ENCODE measurements around the gene MEGF11. TPM values are rescaled to one million over a fixed set of nuclear protein-coding genes. Genes with fewer than 3 reads are reported as not detected.
"Not testable (repeated sequence)": the region's sequence is repeated elsewhere in the genome, so short reads cannot be mapped to it uniquely, and the experiment has no call there.

The MEGF11 gene
- total RNA-seq, 1 donor from 2014 or later: not detected

DNA sequence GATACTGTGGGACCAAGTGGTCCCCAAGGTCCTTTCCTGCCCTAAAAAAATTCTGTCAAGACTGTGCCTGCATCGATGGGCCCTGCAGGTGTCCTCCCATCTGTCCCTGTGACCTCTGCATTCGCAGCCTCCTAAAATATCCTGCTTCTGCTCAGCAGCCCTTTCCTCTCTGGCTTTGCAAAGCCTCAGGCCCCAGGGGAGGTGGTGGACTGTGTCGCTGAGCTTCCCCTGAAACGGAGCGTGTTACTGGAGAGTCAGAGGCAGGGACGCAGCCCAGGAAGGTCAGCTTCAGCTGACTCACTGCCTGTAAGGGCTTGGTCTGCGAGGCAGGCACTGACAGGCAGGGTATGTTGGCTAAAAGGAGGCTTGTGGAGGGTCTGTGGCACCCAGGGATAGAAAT is 274.2 kb downstream of the MEGF11 start:
- H3K36me3 Mint-ChIP-seq (ENCODE audit: low read depth): peaks cover 2% of the 10 kb centered on the region
- H3K4me1 Mint-ChIP-seq (ENCODE audit: low read depth): peaks cover 14% of the 10 kb centered on the region
- H3K27me3 Mint-ChIP-seq (ENCODE audit: low read depth): peaks cover 43% of the 10 kb centered on the region
- TF ChIP-seq, protein P1, sequence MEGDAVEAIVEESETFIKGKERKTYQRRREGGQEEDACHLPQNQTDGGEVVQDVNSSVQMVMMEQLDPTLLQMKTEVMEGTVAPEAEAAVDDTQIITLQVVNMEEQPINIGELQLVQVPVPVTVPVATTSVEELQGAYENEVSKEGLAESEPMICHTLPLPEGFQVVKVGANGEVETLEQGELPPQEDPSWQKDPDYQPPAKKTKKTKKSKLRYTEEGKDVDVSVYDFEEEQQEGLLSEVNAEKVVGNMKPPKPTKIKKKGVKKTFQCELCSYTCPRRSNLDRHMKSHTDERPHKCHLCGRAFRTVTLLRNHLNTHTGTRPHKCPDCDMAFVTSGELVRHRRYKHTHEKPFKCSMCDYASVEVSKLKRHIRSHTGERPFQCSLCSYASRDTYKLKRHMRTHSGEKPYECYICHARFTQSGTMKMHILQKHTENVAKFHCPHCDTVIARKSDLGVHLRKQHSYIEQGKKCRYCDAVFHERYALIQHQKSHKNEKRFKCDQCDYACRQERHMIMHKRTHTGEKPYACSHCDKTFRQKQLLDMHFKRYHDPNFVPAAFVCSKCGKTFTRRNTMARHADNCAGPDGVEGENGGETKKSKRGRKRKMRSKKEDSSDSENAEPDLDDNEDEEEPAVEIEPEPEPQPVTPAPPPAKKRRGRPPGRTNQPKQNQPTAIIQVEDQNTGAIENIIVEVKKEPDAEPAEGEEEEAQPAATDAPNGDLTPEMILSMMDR (IDR thresholded peaks at IDR 0.05): no peak
- no peaks in the 10 kb centered on the region for H3K9me3 Mint-ChIP-seq (ENCODE audit: low read depth)
- H3K4me3 Mint-ChIP-seq (ENCODE audit: unreplicated experiment): no peak overlapping the region
- no peak for DNase-seq (ENCODE audit: low spot score)
- no peak overlapping the region for H3K27ac Mint-ChIP-seq (ENCODE audit: unreplicated experiment)

DNA sequence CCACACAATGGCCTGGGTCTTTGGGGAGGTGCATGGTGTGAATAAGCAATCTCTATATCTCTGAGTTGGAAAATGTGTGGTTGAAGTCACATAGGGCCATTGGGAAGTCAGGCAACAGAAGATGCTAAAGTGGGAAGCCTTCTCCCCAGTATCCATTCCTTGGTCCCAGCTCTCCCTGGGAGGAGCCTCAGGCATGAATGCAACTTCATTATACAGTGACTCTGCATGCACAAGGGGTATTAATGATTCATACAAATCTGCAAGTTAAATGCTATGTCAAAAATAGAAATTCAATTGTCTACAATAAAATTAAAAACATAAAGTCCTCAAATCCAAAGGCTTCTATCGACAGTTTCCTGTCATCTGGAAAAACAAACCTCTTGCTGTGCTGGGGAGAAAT is 275.4 kb downstream of the MEGF11 start:
- no peaks in the 10 kb centered on the region for H3K9me3 Mint-ChIP-seq (ENCODE audit: low read depth)
- TF ChIP-seq, protein P1 (IDR thresholded peaks at IDR 0.05): no peak
- peaks cover 2% of the 10 kb centered on the region for H3K36me3 Mint-ChIP-seq (ENCODE audit: low read depth)
- DNase-seq (ENCODE audit: low spot score): no peak
- H3K27ac Mint-ChIP-seq (ENCODE audit: unreplicated experiment): no peak overlapping the region
- H3K4me3 Mint-ChIP-seq (ENCODE audit: unreplicated experiment): no peak overlapping the region
- H3K27me3 Mint-ChIP-seq (ENCODE audit: low read depth): peaks cover 42% of the 10 kb centered on the region
- H3K4me1 Mint-ChIP-seq (ENCODE audit: low read depth): peaks cover 14% of the 10 kb centered on the region

GRCh38 chr15:65976196-65976595 is 277.4 kb downstream of the MEGF11 start:
- peaks cover 41% of the 10 kb centered on the region for H3K27me3 Mint-ChIP-seq (ENCODE audit: low read depth)
- H3K36me3 Mint-ChIP-seq (ENCODE audit: low read depth); H3K4me3 Mint-ChIP-seq (ENCODE audit: unreplicated experiment); H3K27ac Mint-ChIP-seq (ENCODE audit: unreplicated experiment); H3K9me3 Mint-ChIP-seq (ENCODE audit: low read depth); DNase-seq (ENCODE audit: low spot score); H3K4me1 Mint-ChIP-seq (ENCODE audit: low read depth): not testable (repeated sequence)

DNA sequence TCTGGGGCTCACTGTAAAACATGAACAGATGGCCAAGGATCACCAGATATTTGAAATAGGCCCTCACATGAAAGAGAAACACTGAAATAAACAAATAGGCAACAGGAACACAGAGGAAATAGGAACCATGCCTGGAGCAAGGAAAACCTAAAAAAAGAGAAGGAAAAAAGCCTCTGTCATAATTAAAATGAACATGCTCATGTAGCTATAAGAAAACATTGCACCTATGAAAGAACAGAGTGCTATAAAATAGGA is 281.9 kb downstream of the MEGF11 start:
- no peak for DNase-seq (ENCODE audit: low spot score)
- peaks cover 66% of the 10 kb centered on the region for H3K27me3 Mint-ChIP-seq (ENCODE audit: low read depth)
- TF ChIP-seq, protein P1 (IDR thresholded peaks at IDR 0.05): no peak
- peaks cover 3% of the 10 kb centered on the region for H3K36me3 Mint-ChIP-seq (ENCODE audit: low read depth)
- H3K9me3 Mint-ChIP-seq (ENCODE audit: low read depth): peaks cover 7% of the 10 kb centered on the region
- peaks cover 2% of the 10 kb centered on the region for H3K4me1 Mint-ChIP-seq (ENCODE audit: low read depth)
- no peak overlapping the region for H3K4me3 Mint-ChIP-seq (ENCODE audit: unreplicated experiment)
- no peak overlapping the region for H3K27ac Mint-ChIP-seq (ENCODE audit: unreplicated experiment)

- TF ChIP-seq, protein P1 (IDR thresholded peaks at IDR 0.05): no peak
- Mint-ChIP-seq H3K4me1 (ENCODE audit: low read depth) (peaks cover 2% of the 10 kb centered on the region), H3K9me3 (ENCODE audit: low read depth) (peaks cover 7% of the 10 kb centered on the region), H3K27me3 (ENCODE audit: low read depth) (peaks cover 71% of the 10 kb centered on the region), H3K36me3 (ENCODE audit: low read depth) (peaks cover 3% of the 10 kb centered on the region), H3K4me3 (ENCODE audit: unreplicated experiment) (no peak overlapping the region), H3K27ac (ENCODE audit: unreplicated experiment) (no peak overlapping the region)
- DNase-seq (ENCODE audit: low spot score): no peak
Measured at GRCh38 chr15:65970937-65971740, 282.4 kb downstream of the MEGF11 start.
